H1 (cell line): ENCODE measurements around the gene CCBE1. TPM values are rescaled to one million over a fixed set of nuclear protein-coding genes. Genes with fewer than 3 reads are reported as not detected.

Experiments used
- BACH1 ChIP-seq: IDR thresholded peaks from 2 replicates; pipeline ENCODE4 v1.6.1; 2012; ENCODE audit warnings: low read length, improper control_type of control experiment
- CBX8 ChIP-seq: fragments of 300-800, 300-1000 bp; sonication (generic); IDR thresholded peaks from 2 replicates; pipeline ENCODE4 v1.7.1; 2016; ENCODE audit warnings: low read depth, low read length, borderline replicate concordance
- CHD2 ChIP-seq: IDR thresholded peaks from 2 replicates; pipeline ENCODE4 v1.6.1; 2012; ENCODE audit warnings: low read length, improper control_type of control experiment
- SP1 ChIP-seq: IDR thresholded peaks from 2 replicates; pipeline ENCODE4 v1.6.1; 2011; ENCODE audit warnings: low read depth, low read length
- polyA plus RNA-seq, 7 experiments: library from polyadenylated mRNA; depleted of rRNA in 3 of 7; stranded (reverse) in 5 of 7; unstranded in 2 of 7; fragments of >200 nt in 5 of 7; fragments of 200-250 nt in 2 of 7; gene quantifications; 1 replicate in 5 of 7; 2 replicates in 1 of 7; 4 replicates in 1 of 7; pipeline versions ENCODE4 v1.2.1 to v1.2.3, GENCODE V29; 2011 to 2013; ENCODE audit warnings: missing spikeins in 2 of 7, mixed read lengths in 2 of 7
- total RNA-seq: library from RNA; stranded (reverse); fragmentation: NEBNext Ultra II Directional; extraction: Animal tissue kit (Norgen Biotek cat#: 25700); gene quantifications from 2 replicates; pipeline ENCODE4 v1.2.1, GENCODE V29; 2021

CCBE1 gene
- total and polyA plus RNA-seq, 2 of the 8 experiments (the other 6 are each of a cell fraction or from before 2014, with no cell fraction given): 2.1 to 2.6 TPM

DNA sequence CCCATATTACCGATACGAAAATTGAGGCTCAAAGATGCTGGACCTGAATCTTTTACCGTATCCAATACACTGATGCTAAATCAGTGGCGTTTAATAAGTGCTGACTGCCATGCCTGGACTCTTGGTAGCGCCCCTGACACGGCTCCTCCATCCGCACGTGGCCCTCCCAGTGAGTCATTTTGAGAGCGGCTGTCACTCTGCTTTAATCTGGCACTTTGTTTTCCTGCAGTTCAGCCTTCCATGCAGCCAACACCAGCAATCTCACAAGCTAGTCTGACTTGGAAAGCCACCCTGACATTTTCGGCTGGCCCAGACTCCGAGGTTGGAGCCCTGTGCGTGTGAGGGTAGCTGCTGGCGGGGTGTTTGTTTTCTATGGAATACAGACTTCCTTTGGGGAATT, 183.0 kb downstream of the CCBE1 start (continued):
- no peak for TF ChIP-seq CBX8
- no peak for TF ChIP-seq CHD2
- TF ChIP-seq SP1: no peak
- no peak for TF ChIP-seq BACH1
